B cell (primary cell): ENCODE results near the gene CILP2. TPM values are rescaled to one million over a fixed set of nuclear protein-coding genes. Genes with fewer than 3 reads are reported as not detected.

Experiments
- ATAC-seq: fragments of 200-7000 bp; cut with Tn5 transposase; one replicate; pipeline ENCODE4 v1.10.0; 2021; ENCODE audit warnings: low read depth, mild to moderate bottlenecking, moderate number of reproducible peaks, moderate library complexity
- CTCF ChIA-PET: fragments of 350-600 bp; sonication (Branson Sonifier 250); formaldehyde crosslinking; loops from one replicate; lab custom pipeline; 2021; ENCODE audit warnings: antibody characterized with exemption, inconsistent platforms; lab: Charles Lee
- POLR2A ChIA-PET: fragments of 350-600 bp; sonication (Branson Sonifier 250); formaldehyde crosslinking; loops from one replicate; lab custom pipeline; 2021; ENCODE audit warnings: antibody characterized with exemption; lab: Charles Lee
- DNase-seq: peaks from one replicate; pipeline ENCODE4 v3.0.0; 2013
- H2AFZ ChIP-seq: 2 replicates; pipeline ENCODE4 v1.6.1; 2012; ENCODE audit warnings: mild to moderate bottlenecking, low read depth, low read length; ENCODE audit not compliant: insufficient read depth, poor library complexity, severe bottlenecking
- H3K27ac ChIP-seq, 2 donors: 1 replicate in 1 of 2; 2 replicates in 1 of 2; pipeline ENCODE4 v1.5.1; 2012 to 2013; ENCODE audit warnings: low read length in 2 of 2, mild to moderate bottlenecking in 2 of 2, moderate library complexity in 1 of 2
- H3K27me3 ChIP-seq, 4 experiments: fragments of 200-600 bp in 1 of 4; sonication (generic) in 1 of 4; replicated peaks in 1 of 4; 1 replicate in 2 of 4; 2 replicates in 2 of 4; pipeline versions ENCODE4 v1.6.1 to v1.7.0; 2013 to 2016; ENCODE audit warnings: low read length in 3 of 4, mild to moderate bottlenecking in 2 of 4, mixed read lengths in 1 of 4, moderate library complexity in 1 of 4; ENCODE audit not compliant: insufficient read depth in 4 of 4, control insufficient read depth in 3 of 4; ENCODE audit errors: control extremely low read depth in 1 of 4
- H3K36me3 ChIP-seq, 2 experiments: replicated peaks in 1 of 2; 1 replicate in 1 of 2; 2 replicates in 1 of 2; pipeline versions ENCODE4 v1.6.1 to v1.7.1; 2013; ENCODE audit warnings: low read length in 1 of 2; ENCODE audit not compliant: insufficient read depth in 2 of 2, control insufficient read depth in 1 of 2; ENCODE audit errors: control extremely low read depth in 1 of 2, extremely low read depth in 1 of 2
- H3K4me1 ChIP-seq, 2 donors: fragments of 200-600 bp in 1 of 2; sonication (generic) in 1 of 2; 1 replicate in 1 of 2; 2 replicates in 1 of 2; pipeline versions ENCODE4 v1.5.1 to v1.6.1; 2013 to 2017; ENCODE audit warnings: low read length in 2 of 2; ENCODE audit not compliant: control insufficient read depth in 2 of 2, insufficient read depth in 2 of 2
- H3K4me2 ChIP-seq: replicated peaks from 2 replicates; pipeline ENCODE3; 2012; ENCODE audit warnings: mild to moderate bottlenecking, low read depth, low read length; ENCODE audit not compliant: poor library complexity, severe bottlenecking
- H3K4me3 ChIP-seq, 5 experiments: fragments of 200-600 bp in 1 of 5; sonication (generic) in 1 of 5; 1 replicate in 3 of 5; 2 replicates in 2 of 5; pipeline versions ENCODE4 v1.5.1 to v1.7.0; 2011 to 2016; ENCODE audit warnings: low read length in 4 of 5, mild to moderate bottlenecking in 4 of 5, low read depth in 2 of 5, control low read depth in 1 of 5, moderate library complexity in 1 of 5; ENCODE audit not compliant: insufficient read depth in 1 of 5; ENCODE audit errors: control extremely low read depth in 1 of 5, extremely low read depth in 1 of 5
- H3K79me2 ChIP-seq: fragments of 200-600 bp; sonication (generic); one replicate; pipeline ENCODE4 v1.6.0; 2016; ENCODE audit warnings: low read length; ENCODE audit not compliant: control insufficient read depth, insufficient read depth
- H3K9ac ChIP-seq: fragments of 200-600 bp; sonication (generic); 2 replicates; pipeline ENCODE4 v1.6.1; 2017; ENCODE audit warnings: mild to moderate bottlenecking, low read length, moderate library complexity
- H3K9me3 ChIP-seq, 3 donors: one replicate each; pipeline versions ENCODE4 v1.6.1 to v1.7.1; 2013; ENCODE audit warnings: low read length in 2 of 3; ENCODE audit not compliant: control insufficient read depth in 2 of 3, insufficient read depth in 1 of 3; ENCODE audit errors: control extremely low read depth in 1 of 3
- H4K20me1 ChIP-seq: 2 replicates; pipeline ENCODE4 v1.6.0; 2012; ENCODE audit warnings: mild to moderate bottlenecking, low read length; ENCODE audit not compliant: insufficient read depth, control insufficient read depth, poor library complexity, severe bottlenecking
- H3K27ac Mint-ChIP-seq: one replicate; pipeline ENCODE4 v1.8.0; 2021; ENCODE audit warnings: mixed read lengths
- H3K27me3 Mint-ChIP-seq: one replicate; pipeline ENCODE4 v1.8.0; 2021; ENCODE audit warnings: mixed read lengths
- H3K4me1 Mint-ChIP-seq: one replicate; pipeline ENCODE4 v1.8.0; 2021; ENCODE audit warnings: mixed read lengths
- H3K4me3 Mint-ChIP-seq: one replicate; pipeline ENCODE4 v1.8.0; 2021; ENCODE audit warnings: mixed read lengths
- H3K9me3 Mint-ChIP-seq: one replicate; pipeline ENCODE4 v1.8.0; 2022; ENCODE audit warnings: mixed read lengths; ENCODE audit not compliant: insufficient read depth
- EZH2 ChIP-seq: IDR thresholded peaks from 2 replicates; pipeline ENCODE4 v1.6.1; 2012; ENCODE audit warnings: borderline replicate concordance, low read depth, mild to moderate bottlenecking, moderate library complexity, low read length; ENCODE audit not compliant: insufficient read depth, poor library complexity, severe bottlenecking
- WGBS: methylation state at CpG from one replicate; pipeline ENCODE4 v1.1.5; 2013; ENCODE audit warnings: missing lambda C conversion rate; ENCODE audit not compliant: insufficient coverage; 5-methylcytosine and 5-hydroxymethylcytosine counted together
- intact Hi-C: fragments of 100-400 bp; cut with micrococcal nuclease; formaldehyde crosslinking; loops from one replicate; pipeline ENCODE4 v1.10.0; 2022
- polyA plus RNA-seq: library from polyadenylated mRNA; depleted of rRNA; stranded (reverse); fragments of >200 nt; gene quantifications from 2 replicates; pipeline ENCODE4 v1.2.3, GENCODE V29; 2012
- total RNA-seq, 2 donors: library from RNA; stranded (reverse); fragments of 120-200 nt in 1 of 2; gene quantifications; 1 replicate in 1 of 2; 2 replicates in 1 of 2; pipeline versions ENCODE4 v1.2.3 to v1.2.4, GENCODE V29; 2013 to 2022
- TF ChIP-seq, protein P1 (sequence below): fragments of 200-600 bp; IDR thresholded peaks from one replicate; pipeline ENCODE4 v1.8.0; 2022; ENCODE audit warnings: antibody characterized with exemption, mild to moderate bottlenecking

The CILP2 gene
- total and polyA plus RNA-seq, 2 donors (not counting 1 experiment from before 2014, with no cell fraction given), result 0.04 to 0.12 TPM

DNA sequence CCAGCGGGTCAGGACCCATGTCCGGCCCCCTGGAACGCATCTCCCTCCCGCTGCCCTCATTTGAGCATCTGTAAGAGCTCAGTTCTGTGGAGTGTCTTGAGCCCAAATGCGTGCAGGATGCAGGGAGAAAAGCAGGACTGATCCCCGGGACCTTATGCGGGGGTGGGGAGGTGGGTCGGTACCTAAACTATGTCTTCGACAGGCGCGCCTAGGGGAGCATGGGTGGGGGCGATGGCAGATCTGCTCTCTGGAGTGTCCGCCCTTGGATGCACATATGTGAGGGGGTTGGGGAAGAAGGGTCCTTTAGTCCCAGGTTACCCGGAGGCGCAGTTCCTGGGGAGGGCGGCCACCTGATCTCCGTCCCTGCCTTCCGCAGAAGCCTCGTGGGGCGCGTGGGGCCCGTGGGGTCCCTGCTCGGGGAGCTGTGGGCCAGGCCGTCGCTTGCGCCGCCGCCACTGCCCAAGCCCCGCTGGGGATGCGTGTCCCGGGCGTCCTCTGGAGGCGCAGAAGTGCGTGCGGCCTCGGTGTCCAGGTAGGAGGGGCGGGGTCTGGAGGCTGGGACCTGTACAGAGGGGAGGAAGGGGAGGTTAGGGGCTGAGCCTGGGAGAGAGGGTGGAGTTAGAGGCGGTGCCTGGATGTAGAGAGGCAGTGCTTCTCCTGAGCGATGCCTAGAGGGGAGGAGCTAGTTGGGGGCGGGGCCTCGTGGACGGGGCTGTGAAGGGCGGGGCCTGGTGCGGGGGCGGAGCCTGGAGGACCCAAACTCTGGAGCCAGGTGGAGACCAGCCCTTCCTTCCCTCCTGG lies 2.9 kb downstream of the CILP2 start:
- 8% methylated on average over 43 of the region's 45 CpGs for WGBS
- Mint-ChIP-seq H3K4me3 (peak overlapping the region; percentile 80), H3K4me1 (peaks cover 25% of the 10 kb centered on the region), H3K27me3 (peaks cover 22% of the 10 kb centered on the region), H3K9me3 (no peaks in the 10 kb centered on the region), H3K27ac (no peak overlapping the region)
- H3K27ac ChIP-seq, result no peak overlapping the region
- H3K4me2 ChIP-seq, result peak overlapping the region; percentile 90
- ATAC-seq, result peak; percentile 72
- no peaks in the 10 kb centered on the region for H4K20me1 ChIP-seq
- peak overlapping the region in 3 of 5 experiments; percentile 35 to 57 (median 48) for H3K4me3 ChIP-seq
- CTCF ChIA-PET, result interaction anchor here (0.6 kb wide), 1 partner anchor 14 kb away, joined by 3 read pairs; no protein-coding TSS in a partner anchor
- no peaks in the 10 kb centered on the region for H3K36me3 ChIP-seq
- POLR2A ChIA-PET, result interaction anchor here (0.6 to 1.0 kb wide), 3 partner anchors 9 to 258 kb away, joined by 3 read pairs; no protein-coding TSS in a partner anchor
- H3K79me2 ChIP-seq, result no peaks in the 10 kb centered on the region
- no peak for TF ChIP-seq EZH2
- TF ChIP-seq, protein P1, sequence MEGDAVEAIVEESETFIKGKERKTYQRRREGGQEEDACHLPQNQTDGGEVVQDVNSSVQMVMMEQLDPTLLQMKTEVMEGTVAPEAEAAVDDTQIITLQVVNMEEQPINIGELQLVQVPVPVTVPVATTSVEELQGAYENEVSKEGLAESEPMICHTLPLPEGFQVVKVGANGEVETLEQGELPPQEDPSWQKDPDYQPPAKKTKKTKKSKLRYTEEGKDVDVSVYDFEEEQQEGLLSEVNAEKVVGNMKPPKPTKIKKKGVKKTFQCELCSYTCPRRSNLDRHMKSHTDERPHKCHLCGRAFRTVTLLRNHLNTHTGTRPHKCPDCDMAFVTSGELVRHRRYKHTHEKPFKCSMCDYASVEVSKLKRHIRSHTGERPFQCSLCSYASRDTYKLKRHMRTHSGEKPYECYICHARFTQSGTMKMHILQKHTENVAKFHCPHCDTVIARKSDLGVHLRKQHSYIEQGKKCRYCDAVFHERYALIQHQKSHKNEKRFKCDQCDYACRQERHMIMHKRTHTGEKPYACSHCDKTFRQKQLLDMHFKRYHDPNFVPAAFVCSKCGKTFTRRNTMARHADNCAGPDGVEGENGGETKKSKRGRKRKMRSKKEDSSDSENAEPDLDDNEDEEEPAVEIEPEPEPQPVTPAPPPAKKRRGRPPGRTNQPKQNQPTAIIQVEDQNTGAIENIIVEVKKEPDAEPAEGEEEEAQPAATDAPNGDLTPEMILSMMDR, result no peak
- peaks cover 36 to 38% of the 10 kb centered on the region in 2 donors for H3K4me1 ChIP-seq
- peak overlapping the region; percentile 54 for H2AFZ ChIP-seq
- peaks cover 0 to 44% (median 0%) of the 10 kb centered on the region in 3 donors for H3K9me3 ChIP-seq
- peak; percentile 70 for DNase-seq
- H3K27me3 ChIP-seq, result peaks cover 0 to 62% (median 23%) of the 10 kb centered on the region in 4 experiments
- H3K9ac ChIP-seq, result peak overlapping the region; percentile 58
- intact Hi-C loops, result no loop called here

DNA sequence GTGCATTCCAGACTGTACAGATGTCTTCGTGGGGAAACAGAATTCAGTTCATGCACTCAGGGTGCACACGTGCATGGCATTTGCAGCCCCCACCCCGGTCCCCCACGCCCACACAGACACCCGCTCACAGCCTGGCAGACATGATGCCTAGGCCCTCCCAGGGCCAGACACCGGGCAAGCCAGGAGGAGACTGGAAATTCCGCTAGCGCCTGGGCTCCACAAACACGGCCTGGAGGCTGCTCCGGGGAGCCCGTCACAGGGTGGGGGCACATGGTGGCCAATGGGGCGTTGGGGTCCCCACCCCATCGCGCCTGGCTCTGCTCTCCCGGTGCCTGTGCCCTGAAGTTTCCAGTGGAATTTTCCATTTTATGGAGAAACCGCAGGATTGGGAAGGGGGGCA lies 3.6 kb downstream of the CILP2 start:
- Histone ChIP-seq H3K4me2 (peak overlapping the region; percentile 90), H4K20me1 (no peaks in the 10 kb centered on the region), H3K36me3 (no peaks in the 10 kb centered on the region), H3K27me3 (peaks cover 0 to 62% (median 23%) of the 10 kb centered on the region in 4 experiments), H2AFZ (no peak overlapping the region), H3K9ac (peak overlapping the region; percentile 58), H3K4me3 (peak overlapping the region in 2 of 5 experiments; percentile 48 to 57), H3K9me3 (peaks cover 0 to 44% (median 0%) of the 10 kb centered on the region in 3 donors), H3K4me1 (peaks cover 36 to 38% of the 10 kb centered on the region in 2 donors), H3K27ac (no peak overlapping the region), H3K79me2 (no peaks in the 10 kb centered on the region)
- intact Hi-C loops, result no loop called here
- Mint-ChIP-seq H3K9me3 (no peaks in the 10 kb centered on the region), H3K4me3 (peak overlapping the region; percentile 80), H3K27me3 (peaks cover 22% of the 10 kb centered on the region), H3K4me1 (peaks cover 25% of the 10 kb centered on the region), H3K27ac (no peak overlapping the region)
- no peak for ATAC-seq
- DNase-seq, result no peak
- ChIA-PET POLR2A (interaction anchor here (0.6 to 1.0 kb wide), 3 partner anchors 10 to 257 kb away, joined by 3 read pairs; no protein-coding TSS in a partner anchor), CTCF (interaction anchor here (0.6 kb wide), 1 partner anchor 13 kb away, joined by 3 read pairs; no protein-coding TSS in a partner anchor)
- 79% methylated on average over 16 of the region's 16 CpGs for WGBS
- TF ChIP-seq, protein P1, result no peak
- no peak for TF ChIP-seq EZH2
